ENCODE data around the gene AIFM2.
"Not testable (repeated sequence)": the region's sequence is repeated elsewhere in the genome, so short reads cannot be mapped to it uniquely, and the experiment has no call there.

Gene AIFM2

DNA sequence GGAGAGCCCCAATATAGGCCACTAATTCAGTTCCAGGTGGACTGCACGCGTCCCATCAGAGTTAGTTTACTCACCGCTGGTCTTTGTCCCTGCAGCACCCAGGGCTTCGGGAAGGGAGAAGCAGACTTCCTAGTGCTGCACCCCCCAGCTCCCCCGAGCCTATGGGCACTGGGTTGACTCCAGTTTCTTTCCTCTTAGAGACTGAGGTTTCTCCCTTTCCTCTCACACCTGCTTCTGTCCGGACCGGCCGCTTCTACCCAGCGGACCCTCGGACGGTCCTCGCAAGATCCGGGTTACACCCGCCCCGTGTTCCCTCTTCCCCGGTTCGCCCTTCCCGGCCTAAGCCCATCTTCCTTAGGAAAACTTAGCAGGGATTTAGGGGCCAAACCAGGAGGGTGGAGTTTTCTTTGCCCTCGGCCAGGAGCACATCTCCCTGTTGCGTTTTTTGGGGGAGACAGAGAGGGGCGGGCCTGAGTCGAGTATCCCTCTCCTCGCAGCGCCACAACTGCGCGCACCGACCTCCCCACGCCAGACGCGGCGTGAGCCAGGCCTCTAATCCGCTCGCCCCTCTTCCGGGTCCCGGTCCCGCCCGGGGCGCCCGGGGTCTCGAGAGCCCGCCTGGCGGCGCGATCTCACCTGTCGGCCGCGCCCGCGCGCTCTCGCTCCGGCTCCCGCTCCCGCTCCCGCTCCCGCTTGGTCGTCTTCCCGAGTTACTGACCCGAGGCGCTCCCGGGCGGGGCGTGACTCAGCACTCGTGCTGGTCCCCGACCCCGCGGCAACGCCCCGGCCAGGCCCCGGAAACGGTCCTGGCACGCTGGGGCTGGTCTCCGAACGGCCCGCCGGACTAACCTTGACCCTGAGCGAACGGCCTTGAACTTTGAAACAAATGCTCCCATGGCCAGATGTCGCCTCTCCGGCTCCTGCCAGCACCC is at the start of gene AIFM2:
Gene AIFM2 (minus strand): TSS at position 728 of the 932 bp plus-strand sequence. CDS start 8,741 bp downstream, outside the sequence.
- H3K4me3 ChIP-seq (replicated peaks in 1 of 2; ENCODE audit: low read depth in 2 of 2, low read length in 2 of 2): peak within 1 kb of the TSS; percentile 56 to 67
- TF ChIP-seq, protein P1, sequence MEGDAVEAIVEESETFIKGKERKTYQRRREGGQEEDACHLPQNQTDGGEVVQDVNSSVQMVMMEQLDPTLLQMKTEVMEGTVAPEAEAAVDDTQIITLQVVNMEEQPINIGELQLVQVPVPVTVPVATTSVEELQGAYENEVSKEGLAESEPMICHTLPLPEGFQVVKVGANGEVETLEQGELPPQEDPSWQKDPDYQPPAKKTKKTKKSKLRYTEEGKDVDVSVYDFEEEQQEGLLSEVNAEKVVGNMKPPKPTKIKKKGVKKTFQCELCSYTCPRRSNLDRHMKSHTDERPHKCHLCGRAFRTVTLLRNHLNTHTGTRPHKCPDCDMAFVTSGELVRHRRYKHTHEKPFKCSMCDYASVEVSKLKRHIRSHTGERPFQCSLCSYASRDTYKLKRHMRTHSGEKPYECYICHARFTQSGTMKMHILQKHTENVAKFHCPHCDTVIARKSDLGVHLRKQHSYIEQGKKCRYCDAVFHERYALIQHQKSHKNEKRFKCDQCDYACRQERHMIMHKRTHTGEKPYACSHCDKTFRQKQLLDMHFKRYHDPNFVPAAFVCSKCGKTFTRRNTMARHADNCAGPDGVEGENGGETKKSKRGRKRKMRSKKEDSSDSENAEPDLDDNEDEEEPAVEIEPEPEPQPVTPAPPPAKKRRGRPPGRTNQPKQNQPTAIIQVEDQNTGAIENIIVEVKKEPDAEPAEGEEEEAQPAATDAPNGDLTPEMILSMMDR (IDR thresholded peaks at IDR 0.05; ENCODE audit: low read depth, low read length): no peak
- peak; percentile 72 to 75 for DNase-seq (ENCODE audit: low read depth in 2 of 2)

DNA sequence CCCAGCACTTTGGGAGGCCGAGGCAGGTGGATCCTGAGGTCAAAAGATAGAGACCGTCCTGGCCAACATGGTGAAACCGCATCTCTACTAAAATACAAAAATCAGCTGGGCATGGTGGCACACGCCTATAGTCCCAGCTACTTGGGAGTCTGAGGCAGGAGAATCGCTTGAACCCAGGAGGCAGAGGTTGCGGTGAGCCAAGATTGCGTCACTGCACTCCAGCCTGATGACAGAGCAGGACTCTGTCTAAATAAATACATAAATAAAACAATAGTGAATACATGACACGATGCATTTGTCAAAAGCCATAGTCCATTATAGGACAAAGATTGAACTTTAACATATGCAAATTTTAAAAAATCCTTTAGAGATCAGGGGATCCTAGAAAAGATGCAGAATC is 46.6 kb upstream of the AIFM2 start:
- DNase-seq (ENCODE audit: low read depth in 2 of 2); H3K4me3 ChIP-seq (replicated peaks in 1 of 2; ENCODE audit: low read depth in 2 of 2, low read length in 2 of 2): not testable (repeated sequence)

DNA sequence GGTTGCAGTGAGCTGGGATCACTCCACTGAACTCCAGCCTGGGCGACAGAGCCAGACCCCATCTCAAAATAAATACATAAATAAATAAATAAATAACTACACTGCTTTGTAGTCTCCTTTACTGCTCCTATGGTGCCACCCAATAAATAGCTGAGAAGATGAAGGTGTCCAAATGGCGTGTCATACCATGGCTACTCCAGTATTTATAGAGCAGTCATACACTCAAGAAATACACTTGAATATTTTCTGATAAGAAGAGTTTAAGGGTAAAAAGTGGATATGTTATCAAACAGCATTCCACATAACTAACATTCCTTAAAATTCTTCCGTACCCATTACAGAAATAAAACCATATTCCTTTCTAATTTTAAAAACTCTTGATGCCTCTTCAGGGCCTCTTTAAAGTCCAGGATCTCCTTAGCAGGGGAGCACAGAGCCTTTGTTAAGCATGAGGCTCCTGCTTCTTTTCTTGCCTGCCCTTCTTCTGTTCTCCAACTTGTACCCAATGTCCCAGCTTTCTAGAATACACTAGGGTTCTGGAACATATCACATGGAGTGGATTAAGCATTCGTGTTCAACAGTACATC is 45.6 kb upstream of the AIFM2 start:
- H3K4me3 ChIP-seq (replicated peaks in 1 of 2; ENCODE audit: low read depth in 2 of 2, low read length in 2 of 2): no peak overlapping the region
- TF ChIP-seq, protein P1 (IDR thresholded peaks at IDR 0.05; ENCODE audit: low read depth, low read length): no peak
- no peak for DNase-seq (ENCODE audit: low read depth in 2 of 2)

DNA sequence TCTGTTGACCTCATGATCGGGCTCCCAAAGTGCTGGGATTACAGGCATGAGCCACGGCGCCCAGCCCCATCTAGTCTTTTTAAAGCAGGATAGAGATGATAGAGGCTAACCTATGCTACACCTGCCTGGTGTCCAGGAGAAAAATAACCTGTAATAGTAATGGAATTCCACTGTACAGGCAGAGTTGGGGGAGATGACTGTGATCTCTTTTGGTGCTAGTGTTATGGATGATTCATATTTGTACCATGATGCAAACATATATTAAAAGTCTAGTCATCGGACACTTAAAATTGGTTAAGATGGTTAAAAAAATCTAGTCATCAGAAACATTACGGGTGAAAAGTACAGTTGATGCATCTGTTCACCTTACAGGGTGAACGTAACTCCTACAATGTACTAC is 43.8 kb upstream of the AIFM2 start:
- TF ChIP-seq, protein P1 (IDR thresholded peaks at IDR 0.05; ENCODE audit: low read depth, low read length): no peak
- H3K4me3 ChIP-seq (replicated peaks in 1 of 2; ENCODE audit: low read depth in 2 of 2, low read length in 2 of 2): no peak overlapping the region
- DNase-seq (ENCODE audit: low read depth in 2 of 2): peak in 1 of 2 donors; percentile 38

DNA sequence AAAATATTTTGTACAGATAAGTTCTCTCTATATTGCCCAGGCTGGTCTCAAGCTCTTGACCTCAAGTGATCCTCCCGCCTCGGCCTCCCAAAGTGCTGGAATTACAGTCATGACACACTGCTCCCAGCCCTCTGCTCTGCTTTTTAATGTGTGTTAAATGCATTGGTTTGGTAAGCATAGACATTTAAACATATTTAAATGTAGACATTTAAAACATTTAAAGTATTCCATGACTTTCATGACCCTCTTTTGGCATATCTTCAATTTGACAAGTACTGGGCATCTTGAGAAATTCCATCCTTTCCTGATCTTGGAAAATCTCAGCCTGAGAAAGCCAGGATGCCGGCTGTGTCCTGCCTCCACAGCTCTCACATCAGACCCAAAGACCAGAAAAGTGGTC is 42.9 kb upstream of the AIFM2 start:
- no peak overlapping the region for H3K4me3 ChIP-seq (replicated peaks in 1 of 2; ENCODE audit: low read depth in 2 of 2, low read length in 2 of 2)
- TF ChIP-seq, protein P1 (IDR thresholded peaks at IDR 0.05; ENCODE audit: low read depth, low read length): no peak
- no peak for DNase-seq (ENCODE audit: low read depth in 2 of 2)

DNA sequence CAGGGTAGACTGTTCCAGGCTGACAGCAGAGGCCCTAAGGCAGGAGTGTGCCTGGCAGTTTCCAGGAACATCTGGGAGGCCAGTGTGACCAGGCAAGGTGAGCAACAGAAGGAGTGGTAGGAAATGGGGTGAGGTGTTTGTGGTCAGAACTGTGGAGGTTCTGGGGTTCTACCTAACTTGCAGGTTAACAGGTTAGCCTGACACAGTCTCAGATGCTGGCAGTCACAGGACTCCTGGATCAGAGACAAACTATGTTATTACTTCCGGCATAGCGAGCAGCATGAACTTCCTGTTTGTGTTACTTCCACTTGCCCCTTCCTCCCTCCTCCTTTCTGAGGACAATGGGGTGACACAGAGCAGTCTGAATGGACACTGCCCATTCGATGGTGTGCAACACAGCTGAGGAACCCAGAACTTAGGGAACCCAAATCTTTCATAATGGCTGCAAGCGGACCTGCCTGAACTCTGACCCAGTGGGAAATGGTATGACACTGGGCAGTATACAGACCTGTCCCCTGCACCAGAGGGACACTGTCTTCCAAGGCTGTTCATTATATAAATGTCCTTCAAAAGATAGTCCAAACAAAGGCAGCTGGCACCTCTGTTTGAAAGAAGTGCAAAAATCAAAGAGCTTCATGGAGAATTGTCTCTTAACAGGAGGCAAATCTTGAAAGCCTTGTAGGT is 41.6 kb upstream of the AIFM2 start:
- TF ChIP-seq, protein P1 (IDR thresholded peaks at IDR 0.05; ENCODE audit: low read depth, low read length): no peak
- DNase-seq (ENCODE audit: low read depth in 2 of 2): peak in 1 of 2 donors; percentile 46
- no peak overlapping the region for H3K4me3 ChIP-seq (replicated peaks in 1 of 2; ENCODE audit: low read depth in 2 of 2, low read length in 2 of 2)
